ENCODE data around the gene SLC46A2. TPM values are rescaled to one million over a fixed set of nuclear protein-coding genes. Genes with fewer than 3 reads are reported as not detected.

SLC46A2 gene
- total RNA-seq, 1 experiment from 2014 or later, result not detected

DNA sequence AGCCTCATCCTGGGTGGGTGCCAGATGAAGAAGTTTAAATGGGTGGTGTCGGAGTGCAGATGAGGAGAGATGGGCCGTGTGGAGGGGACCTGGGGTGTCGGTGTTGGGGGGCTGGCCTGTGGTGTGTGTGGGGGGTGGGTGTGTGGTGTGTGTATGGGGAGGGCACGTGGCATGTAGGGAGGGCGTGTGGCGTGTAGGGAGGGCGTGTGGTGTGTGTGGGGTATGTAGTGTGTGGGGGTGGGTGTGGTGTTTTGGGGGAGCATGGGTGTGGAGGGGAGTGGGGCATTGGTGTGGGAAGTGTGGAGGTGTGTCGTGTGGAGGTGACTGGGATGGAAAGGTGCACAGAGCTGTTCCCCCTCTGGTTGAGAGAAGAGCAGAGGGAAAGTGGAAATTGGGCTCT lies 34.5 kb downstream of the SLC46A2 start:
- no peak for TF ChIP-seq EZH2 (IDR thresholded peaks at IDR 0.05; ENCODE audit: borderline replicate concordance, low read depth, low read length, poor library complexity, severe bottlenecking)
- no peak for TF ChIP-seq CTCF (conservative IDR thresholded peaks at IDR 0.05; ENCODE audit: low read depth, low read length)
- no peaks in the 10 kb centered on the region for H3K27me3 ChIP-seq (replicated peaks; ENCODE audit: insufficient read depth, low read depth, low read length, poor library complexity)
- BruUV-seq (replicated peaks), result no TSS peak
- CTCF ChIA-PET, result interaction anchor here (0.5 kb wide), 1 partner anchor 508 kb away, joined by 4 read pairs; no protein-coding TSS in a partner anchor
- no peak overlapping the region for H3K27ac ChIP-seq (ENCODE audit: low read depth, low read length, poor library complexity, severe bottlenecking)
- H3K4me3 ChIP-seq (ENCODE audit: low read depth, low read length, poor library complexity, severe bottlenecking), result no peak overlapping the region
- POLR2A ChIA-PET (ENCODE audit: low non-redundant PET), result no interaction called here
- H3K4me1 ChIP-seq (ENCODE audit: insufficient read depth, low read length, poor library complexity, severe bottlenecking), result no peaks in the 10 kb centered on the region
- no peaks in the 10 kb centered on the region for H3K36me3 ChIP-seq (ENCODE audit: insufficient read depth, low read length, poor library complexity, severe bottlenecking)
- intact Hi-C loops (cut with micrococcal nuclease; ENCODE audit: unreplicated experiment), result no loop called here
- DNase-seq (ENCODE audit: low spot score), result no peak
- H3K9me3 ChIP-seq (ENCODE audit: low read depth, low read length, poor library complexity, severe bottlenecking), result no peaks in the 10 kb centered on the region

- intact Hi-C loops (cut with micrococcal nuclease; ENCODE audit: unreplicated experiment), result no loop called here
- DNase-seq (ENCODE audit: low spot score), result no peak
- Histone ChIP-seq H3K36me3 (ENCODE audit: insufficient read depth, low read length, poor library complexity, severe bottlenecking) (no peaks in the 10 kb centered on the region), H3K4me1 (ENCODE audit: insufficient read depth, low read length, poor library complexity, severe bottlenecking) (no peaks in the 10 kb centered on the region), H3K27ac (ENCODE audit: low read depth, low read length, poor library complexity, severe bottlenecking) (no peak overlapping the region), H3K27me3 (replicated peaks; ENCODE audit: insufficient read depth, low read depth, low read length, poor library complexity) (no peaks in the 10 kb centered on the region), H3K9me3 (ENCODE audit: low read depth, low read length, poor library complexity, severe bottlenecking) (no peaks in the 10 kb centered on the region), H3K4me3 (ENCODE audit: low read depth, low read length, poor library complexity, severe bottlenecking) (no peak overlapping the region)
- CTCF ChIA-PET, result no interaction called here
- TF ChIP-seq EZH2 (IDR thresholded peaks at IDR 0.05; ENCODE audit: borderline replicate concordance, low read depth, low read length, poor library complexity, severe bottlenecking), result no peak
- TF ChIP-seq CTCF (conservative IDR thresholded peaks at IDR 0.05; ENCODE audit: low read depth, low read length), result no peak
- POLR2A ChIA-PET (ENCODE audit: low non-redundant PET), result no interaction called here
- BruUV-seq (replicated peaks), result no TSS peak
Measured at GRCh38 chr9:112854657-112855056, 36.0 kb downstream of the SLC46A2 start.

- no peaks in the 10 kb centered on the region for H3K4me1 ChIP-seq (ENCODE audit: insufficient read depth, low read length, poor library complexity, severe bottlenecking)
- DNase-seq (ENCODE audit: low spot score), result no peak
Measured at GRCh38 chr9:112853882-112854585, 36.6 kb downstream of the SLC46A2 start.

More at GRCh38 chr9:112853882-112854585, 36.6 kb downstream of the SLC46A2 start:
- ChIA-PET POLR2A (ENCODE audit: low non-redundant PET) (no interaction called here), CTCF (no interaction called here)
- intact Hi-C loops (cut with micrococcal nuclease; ENCODE audit: unreplicated experiment), result no loop called here
- H3K27ac ChIP-seq (ENCODE audit: low read depth, low read length, poor library complexity, severe bottlenecking), result no peak overlapping the region
- no peaks in the 10 kb centered on the region for H3K36me3 ChIP-seq (ENCODE audit: insufficient read depth, low read length, poor library complexity, severe bottlenecking)
- H3K27me3 ChIP-seq (replicated peaks; ENCODE audit: insufficient read depth, low read depth, low read length, poor library complexity), result no peaks in the 10 kb centered on the region
- BruUV-seq (replicated peaks), result no TSS peak
- no peaks in the 10 kb centered on the region for H3K9me3 ChIP-seq (ENCODE audit: low read depth, low read length, poor library complexity, severe bottlenecking)
- TF ChIP-seq EZH2 (IDR thresholded peaks at IDR 0.05; ENCODE audit: borderline replicate concordance, low read depth, low read length, poor library complexity, severe bottlenecking) (no peak), CTCF (conservative IDR thresholded peaks at IDR 0.05; ENCODE audit: low read depth, low read length) (no peak)
- no peak overlapping the region for H3K4me3 ChIP-seq (ENCODE audit: low read depth, low read length, poor library complexity, severe bottlenecking)
